SJSA1 (cell line): Measurements from ENCODE around the gene ZNF470. TPM values are rescaled to one million over a fixed set of nuclear protein-coding genes. Genes with fewer than 3 reads are reported as not detected.

Experiments used
- DNase-seq, 2 experiments: peaks; one replicate each; pipeline ENCODE4 v3.0.0-alpha.2; 2015 to 2020; ENCODE audit warnings: low spot score in 2 of 2, low read depth in 1 of 2
- H3K27ac ChIP-seq: fragments of 250-450 bp; sonication (Bioruptor Pico); 2 replicates; pipeline ENCODE4 v1.5.1; 2020; ENCODE audit warnings: mild to moderate bottlenecking, moderate library complexity
- H3K27me3 ChIP-seq: fragments of 250-450 bp; sonication (Bioruptor Pico); replicated peaks from 2 replicates; pipeline ENCODE4 v1.5.1; 2020; ENCODE audit warnings: mild to moderate bottlenecking, moderate library complexity
- H3K36me3 ChIP-seq: fragments of 250-450 bp; sonication (Bioruptor Pico); 2 replicates; pipeline ENCODE4 v1.5.1; 2020; ENCODE audit warnings: mild to moderate bottlenecking
- H3K4me1 ChIP-seq: fragments of 250-450 bp; sonication (Bioruptor Pico); replicated peaks from 2 replicates; pipeline ENCODE4 v1.6.1; 2021; ENCODE audit warnings: mild to moderate bottlenecking
- H3K4me3 ChIP-seq: fragments of 250-450 bp; sonication (Bioruptor Pico); 2 replicates; pipeline ENCODE4 v1.5.1; 2020; ENCODE audit warnings: mild to moderate bottlenecking
- H3K9me3 ChIP-seq: fragments of 250-450 bp; sonication (Bioruptor Pico); replicated peaks from 2 replicates; pipeline ENCODE4 v1.5.1; 2020; ENCODE audit warnings: mild to moderate bottlenecking
- total RNA-seq: library from RNA; depleted of rRNA; stranded (reverse); fragments of >200 nt; shearing (Covaris generic); gene quantifications from 2 replicates; pipeline ENCODE4 v1.2.3, GENCODE V29; 2014

The ZNF470 gene
- total RNA-seq, 1 experiment from 2014 or later: 2.3 TPM

DNA sequence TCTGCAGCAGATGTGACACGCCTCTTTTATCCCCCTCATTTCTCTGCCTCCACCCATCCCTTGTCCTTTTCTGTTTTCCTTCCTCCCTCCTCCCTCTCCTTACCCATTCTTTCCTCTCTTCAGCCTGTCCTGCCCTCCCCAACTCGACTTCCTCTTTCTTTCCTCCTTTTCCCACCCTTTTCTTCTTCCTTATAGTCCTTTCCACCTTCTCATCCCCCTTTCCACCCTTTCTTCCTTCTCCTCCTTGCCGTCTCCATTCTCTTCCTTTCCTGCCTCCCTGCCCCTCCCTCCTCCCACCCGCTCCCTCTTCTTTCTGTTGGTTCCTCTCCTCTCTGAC lies 27.1 kb downstream of the ZNF470 start:
- no peaks in the 10 kb centered on the region for H3K27me3 ChIP-seq

DNA sequence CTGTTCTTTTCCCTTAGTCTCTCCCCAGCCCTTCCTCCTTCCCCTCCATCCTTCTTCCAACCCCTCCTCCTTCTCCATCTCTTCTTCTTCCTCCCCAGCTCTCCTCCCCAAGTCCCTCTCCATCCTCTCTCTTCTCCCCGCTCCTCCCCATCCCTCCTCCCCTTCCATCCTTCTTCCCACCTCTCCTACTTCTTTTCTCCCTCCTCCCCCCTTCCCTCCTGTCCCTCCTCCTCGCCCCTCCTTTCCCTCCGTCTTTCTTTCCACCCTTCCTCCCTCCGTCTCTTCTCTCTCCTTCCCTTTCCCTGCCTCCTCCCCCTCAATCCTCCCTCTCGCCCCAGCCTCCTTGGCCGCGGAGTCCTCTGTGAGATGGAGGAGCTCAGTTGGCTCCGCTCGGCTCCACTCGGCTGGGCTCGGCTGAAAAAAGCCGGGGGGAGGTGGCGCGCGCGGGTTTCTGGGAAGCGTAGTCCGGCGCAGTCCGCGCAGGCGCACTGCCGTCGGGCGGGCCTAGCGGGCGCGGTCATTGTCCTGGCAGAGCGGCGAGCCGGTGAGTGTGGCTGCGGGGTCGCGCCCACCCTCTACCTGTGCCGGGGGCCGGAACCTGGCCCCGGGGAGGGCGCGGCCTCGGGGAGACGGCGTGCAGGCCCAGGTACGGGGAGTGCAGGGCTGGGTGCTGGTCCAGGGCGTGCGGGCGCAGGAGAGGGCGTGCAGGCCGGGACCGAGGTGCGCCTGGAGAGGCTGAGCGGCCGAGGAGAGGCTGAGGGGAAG lies 27.7 kb downstream of the ZNF470 start, which contains the start of gene ZNF71:
Gene ZNF71 (plus strand): TSS at position 520 of the 765 bp plus-strand sequence. CDS start 6,257 bp downstream, outside the sequence.
- H3K4me3 ChIP-seq: peak within 1 kb of the TSS; percentile 72
- H3K9me3 ChIP-seq: peaks cover 6% of the 10 kb centered on the region; the same call in 1 of the 2 replicates
- H3K36me3 ChIP-seq: peaks cover 18% of the 10 kb centered on the region
- DNase-seq: peak; percentile 82 to 89
- peaks cover 8% of the 10 kb centered on the region for H3K4me1 ChIP-seq
- H3K27me3 ChIP-seq: no peaks in the 10 kb centered on the region
- H3K27ac ChIP-seq: no peak within 1 kb of the TSS

More for the DNA sequence above, 27.1 kb downstream of the ZNF470 start:
- peaks cover 6% of the 10 kb centered on the region; the same call in 1 of the 2 replicates for H3K9me3 ChIP-seq
- H3K4me3 ChIP-seq: no peak overlapping the region
- peaks cover 8% of the 10 kb centered on the region for H3K4me1 ChIP-seq
- peaks cover 18% of the 10 kb centered on the region for H3K36me3 ChIP-seq
- H3K27ac ChIP-seq: no peak overlapping the region
- no peak for DNase-seq

DNA sequence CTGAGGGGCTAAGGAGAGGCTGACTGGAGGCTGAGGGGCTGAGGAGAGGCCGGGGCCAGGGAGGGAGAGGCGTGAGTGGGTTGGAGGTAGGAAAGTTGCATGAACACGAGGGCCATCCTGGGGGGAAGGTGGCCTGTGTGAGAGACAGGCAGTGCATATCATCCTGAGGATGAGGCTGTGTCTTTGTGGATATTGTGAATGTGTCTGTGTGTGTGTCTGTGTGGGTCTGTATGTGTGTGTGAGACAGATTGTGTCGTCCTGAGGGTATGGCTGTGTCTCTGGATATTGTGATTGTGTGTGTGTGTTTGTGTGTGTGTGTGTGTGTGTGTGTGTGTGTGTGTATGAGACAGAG lies 28.3 kb downstream of the ZNF470 start:
- Histone ChIP-seq H3K27me3 (no peaks in the 10 kb centered on the region), H3K27ac (no peak overlapping the region), H3K4me3 (peak overlapping the region; percentile 72), H3K9me3 (peaks cover 6% of the 10 kb centered on the region; the same call in 1 of the 2 replicates), H3K36me3 (peaks cover 19% of the 10 kb centered on the region), H3K4me1 (peaks cover 8% of the 10 kb centered on the region)
- no peak for DNase-seq

DNA sequence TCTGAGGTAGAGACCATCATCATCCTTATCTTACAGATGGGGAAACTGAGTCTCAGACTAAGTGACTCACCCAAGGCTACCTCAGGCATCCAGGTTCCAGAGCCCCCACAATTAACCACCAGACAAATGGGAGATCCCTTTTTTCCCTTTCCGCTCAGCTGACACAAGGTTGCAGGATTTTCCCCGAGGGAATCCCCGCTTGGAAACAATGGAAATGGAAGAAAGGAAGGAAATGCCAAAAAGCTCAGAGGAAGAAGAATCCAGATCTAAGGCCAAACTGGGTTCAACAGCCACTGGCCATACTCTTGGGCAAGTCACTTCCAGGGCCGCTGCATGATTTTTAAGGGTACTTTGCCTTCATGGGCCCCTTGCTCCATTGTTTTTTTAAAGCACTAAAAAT lies 29.4 kb downstream of the ZNF470 start:
- no peak for DNase-seq
- Histone ChIP-seq H3K27me3 (no peaks in the 10 kb centered on the region), H3K36me3 (peaks cover 31% of the 10 kb centered on the region)

DNA sequence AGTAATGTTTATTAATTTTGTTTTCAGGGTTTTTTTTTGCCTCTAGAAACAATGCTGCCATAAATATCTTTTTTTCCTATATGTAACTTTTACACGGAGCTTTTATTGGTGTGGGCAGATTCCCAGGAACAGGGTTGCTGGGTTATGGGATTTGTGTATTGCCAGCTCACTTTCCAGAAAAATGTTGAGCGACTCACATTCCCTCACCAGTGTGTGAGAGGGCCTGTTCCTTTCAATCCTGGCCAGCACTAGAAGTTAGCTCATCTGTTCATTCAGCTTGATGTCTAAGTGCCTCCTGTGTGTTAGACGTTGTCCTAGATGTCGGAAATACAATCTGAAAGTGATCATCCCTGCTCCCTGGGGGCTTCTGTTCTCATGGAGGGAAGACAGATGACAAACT lies 30.4 kb downstream of the ZNF470 start:
- H3K9me3 ChIP-seq: peaks cover 11% of the 10 kb centered on the region
- no peak for DNase-seq
- H3K27me3 ChIP-seq: no peaks in the 10 kb centered on the region
- H3K27ac ChIP-seq: no peak overlapping the region
- peaks cover 39% of the 10 kb centered on the region for H3K36me3 ChIP-seq
- no peak overlapping the region for H3K4me3 ChIP-seq
- H3K4me1 ChIP-seq: peaks cover 8% of the 10 kb centered on the region

More for the DNA sequence above, 29.4 kb downstream of the ZNF470 start:
- peaks cover 8% of the 10 kb centered on the region for H3K4me1 ChIP-seq
- H3K4me3 ChIP-seq: no peak overlapping the region
- H3K27ac ChIP-seq: no peak overlapping the region
- peaks cover 9% of the 10 kb centered on the region for H3K9me3 ChIP-seq

DNA sequence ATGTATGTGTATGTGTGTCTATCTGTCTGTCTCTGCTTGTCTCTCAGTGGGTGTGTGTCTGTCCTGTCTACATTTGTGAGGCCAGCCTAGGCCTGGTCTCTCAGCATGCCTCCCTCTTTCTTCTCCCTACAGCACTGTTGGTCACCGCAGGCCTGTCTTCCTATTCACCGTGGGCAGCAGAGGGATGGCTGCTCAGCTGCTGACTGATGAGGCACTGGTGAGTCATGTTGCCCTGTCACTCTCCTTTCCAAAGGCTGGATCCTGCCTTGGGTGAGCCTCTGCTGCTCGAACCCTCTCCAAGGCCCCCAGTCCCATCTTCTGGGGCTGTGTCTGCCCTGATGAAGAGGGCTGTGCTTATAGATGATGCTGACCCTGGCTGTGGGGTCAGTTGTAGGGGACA lies 34.1 kb downstream of the ZNF470 start:
- Histone ChIP-seq H3K4me1 (no peaks in the 10 kb centered on the region), H3K27me3 (no peaks in the 10 kb centered on the region), H3K36me3 (peaks cover 47% of the 10 kb centered on the region), H3K27ac (no peak overlapping the region), H3K9me3 (peaks cover 23% of the 10 kb centered on the region), H3K4me3 (no peak overlapping the region)
- DNase-seq: no peak

DNA sequence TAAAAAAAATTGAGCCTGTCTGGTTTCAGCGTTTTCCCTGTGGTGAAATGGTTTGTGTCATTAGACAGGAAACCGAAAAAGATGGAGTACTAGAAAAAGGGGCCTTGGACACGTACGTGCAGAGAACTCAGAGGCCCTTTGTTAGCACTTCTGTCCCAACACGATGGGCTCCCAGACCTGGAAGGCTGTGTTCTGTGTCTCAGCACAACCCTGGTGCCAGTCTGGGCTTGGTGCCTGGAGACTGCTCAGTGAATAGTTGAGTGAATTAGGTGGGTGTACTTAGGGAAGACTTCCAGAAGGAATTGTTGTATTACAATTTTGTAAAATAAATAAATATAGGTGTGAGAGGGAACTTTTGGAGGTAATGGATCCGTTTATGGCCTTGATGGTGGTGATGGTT lies 36.6 kb downstream of the ZNF470 start:
- Histone ChIP-seq H3K27me3 (no peaks in the 10 kb centered on the region), H3K9me3 (peaks cover 28% of the 10 kb centered on the region), H3K27ac (no peak overlapping the region), H3K4me3 (no peak overlapping the region), H3K4me1 (no peaks in the 10 kb centered on the region), H3K36me3 (peaks cover 31% of the 10 kb centered on the region)
- DNase-seq: no peak

DNA sequence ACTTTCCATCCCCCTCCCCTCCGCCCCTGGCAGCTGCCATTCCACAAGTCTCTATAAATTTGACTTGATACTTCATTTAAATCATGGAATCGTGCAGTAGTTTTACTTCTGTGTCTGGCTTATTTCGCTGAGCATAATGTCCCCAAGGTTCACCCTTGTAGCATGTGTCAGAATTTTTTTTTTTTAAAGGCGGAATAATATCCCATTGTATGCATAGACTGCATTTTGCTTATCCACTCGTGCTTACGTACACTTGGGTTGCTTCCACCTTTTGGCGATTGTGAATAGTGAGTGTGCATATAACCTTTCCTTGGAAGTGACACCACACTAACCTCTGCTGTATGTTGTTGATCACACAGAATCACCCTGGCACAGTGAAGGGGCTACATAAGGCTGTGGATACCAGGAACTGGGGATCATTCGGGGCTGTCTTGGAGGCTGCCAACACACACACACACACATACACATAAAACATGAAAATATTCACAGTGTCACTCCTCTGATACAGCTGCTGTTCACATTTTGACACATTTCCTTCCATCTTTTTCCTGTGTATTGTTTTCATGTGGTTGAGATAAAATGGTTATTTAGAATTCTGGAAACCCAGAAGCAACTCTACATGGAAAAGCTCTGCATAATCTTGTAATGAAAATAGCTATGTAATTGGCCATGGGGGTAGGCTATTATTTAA lies 41.2 kb downstream of the ZNF470 start:
- Histone ChIP-seq H3K27ac (no peak overlapping the region), H3K27me3 (no peaks in the 10 kb centered on the region), H3K4me3 (no peak overlapping the region), H3K4me1 (no peaks in the 10 kb centered on the region), H3K9me3 (peaks cover 29% of the 10 kb centered on the region), H3K36me3 (peaks cover 4% of the 10 kb centered on the region; the same call in 1 of the 2 replicates)
- DNase-seq: no peak

DNA sequence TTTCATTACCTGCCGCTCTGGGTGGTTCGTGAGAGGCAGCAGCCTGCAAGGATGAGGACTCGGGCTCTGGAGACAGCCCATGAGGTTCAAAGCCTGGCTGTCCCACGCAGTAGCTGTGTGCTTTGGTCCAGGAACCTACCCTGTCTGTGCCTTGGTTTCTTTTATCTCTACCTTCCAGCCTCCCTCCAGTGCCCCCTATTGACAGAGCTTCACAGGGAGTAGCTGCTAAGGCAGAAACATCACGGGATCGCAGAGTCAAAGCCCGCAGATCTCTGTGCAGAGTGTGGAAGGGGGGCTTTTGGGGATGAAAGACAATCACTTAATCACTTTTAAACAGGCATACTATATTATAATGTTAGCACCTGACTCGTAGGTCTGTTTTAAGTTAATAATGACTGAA lies 44.0 kb downstream of the ZNF470 start:
- no peaks in the 10 kb centered on the region for H3K4me1 ChIP-seq
- DNase-seq: no peak
- H3K4me3 ChIP-seq: no peak overlapping the region
- peaks cover 33% of the 10 kb centered on the region for H3K9me3 ChIP-seq
- no peak overlapping the region for H3K27ac ChIP-seq
- H3K36me3 ChIP-seq: no peaks in the 10 kb centered on the region
- H3K27me3 ChIP-seq: no peaks in the 10 kb centered on the region

DNA sequence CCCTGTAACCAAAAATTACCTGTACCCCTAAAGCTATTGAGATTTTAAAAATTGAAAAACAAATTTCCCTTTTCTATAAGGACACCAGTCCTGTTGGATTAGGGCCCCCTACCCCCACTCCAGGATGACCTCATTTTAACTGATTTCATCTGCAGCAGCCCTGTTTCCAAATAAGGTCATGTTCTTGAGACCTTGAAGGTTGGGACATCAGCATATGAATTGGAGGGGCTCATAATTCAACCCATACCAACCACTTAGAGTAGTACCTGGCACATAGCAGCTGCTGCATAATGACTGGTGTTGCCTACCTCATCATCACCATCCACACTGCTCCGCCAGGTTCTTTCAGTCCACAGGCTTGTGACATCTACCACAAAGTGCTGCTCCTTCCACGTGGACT lies 45.5 kb downstream of the ZNF470 start:
- Histone ChIP-seq H3K36me3 (peaks cover 3% of the 10 kb centered on the region; the same call in 1 of the 2 replicates), H3K27me3 (no peaks in the 10 kb centered on the region), H3K9me3 (peaks cover 30% of the 10 kb centered on the region), H3K27ac (no peak overlapping the region), H3K4me1 (no peaks in the 10 kb centered on the region), H3K4me3 (no peak overlapping the region)
- DNase-seq: no peak

DNA sequence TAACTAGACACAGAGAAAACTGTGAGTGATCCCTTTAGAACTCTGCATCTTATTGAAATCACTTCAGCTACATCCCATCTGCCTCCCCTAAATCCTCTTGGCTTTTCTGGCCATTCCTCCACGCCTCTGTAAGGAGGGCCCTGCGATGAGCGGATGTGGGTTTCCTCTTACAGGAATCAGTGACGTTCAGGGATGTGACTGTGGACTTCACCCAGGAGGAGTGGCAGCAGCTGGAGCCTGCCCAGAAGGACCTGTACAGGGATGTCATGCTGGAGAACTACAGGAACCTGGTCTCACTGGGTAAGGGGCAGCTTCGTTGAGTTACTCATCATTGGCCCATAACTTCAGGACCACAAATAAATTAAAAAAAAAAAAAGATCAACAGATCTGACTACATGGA lies 46.4 kb downstream of the ZNF470 start:
- Histone ChIP-seq H3K27me3 (no peaks in the 10 kb centered on the region), H3K9me3 (peaks cover 30% of the 10 kb centered on the region), H3K4me1 (no peaks in the 10 kb centered on the region), H3K27ac (no peak overlapping the region), H3K36me3 (peaks cover 6% of the 10 kb centered on the region; the same call in 1 of the 2 replicates), H3K4me3 (no peak overlapping the region)
- DNase-seq: no peak

DNA sequence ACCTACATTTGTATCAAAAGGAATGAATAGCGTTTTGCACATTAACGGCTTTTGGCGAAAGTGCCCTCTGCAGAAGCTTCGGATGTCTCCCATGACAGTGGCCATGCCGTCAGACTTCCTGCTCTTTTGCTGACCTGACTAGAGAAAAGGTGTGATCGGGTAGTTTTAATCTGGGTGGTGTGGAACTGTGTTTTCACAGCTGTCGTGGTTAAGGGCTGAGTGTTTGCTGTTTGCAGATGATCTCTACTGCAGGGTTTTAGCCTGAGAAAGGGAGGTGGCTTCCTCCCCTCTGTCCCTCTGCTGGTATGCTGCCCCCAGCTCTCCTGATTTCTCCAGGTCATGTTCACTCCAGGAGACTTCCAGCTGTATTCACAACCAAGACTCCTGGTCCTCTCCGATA lies 50.3 kb downstream of the ZNF470 start:
- DNase-seq: no peak
- H3K27me3 ChIP-seq: no peaks in the 10 kb centered on the region
- H3K4me1 ChIP-seq: no peaks in the 10 kb centered on the region
- H3K36me3 ChIP-seq: peaks cover 18% of the 10 kb centered on the region
- H3K27ac ChIP-seq: no peak overlapping the region
- no peak overlapping the region for H3K4me3 ChIP-seq
- H3K9me3 ChIP-seq: peaks cover 33% of the 10 kb centered on the region

DNA sequence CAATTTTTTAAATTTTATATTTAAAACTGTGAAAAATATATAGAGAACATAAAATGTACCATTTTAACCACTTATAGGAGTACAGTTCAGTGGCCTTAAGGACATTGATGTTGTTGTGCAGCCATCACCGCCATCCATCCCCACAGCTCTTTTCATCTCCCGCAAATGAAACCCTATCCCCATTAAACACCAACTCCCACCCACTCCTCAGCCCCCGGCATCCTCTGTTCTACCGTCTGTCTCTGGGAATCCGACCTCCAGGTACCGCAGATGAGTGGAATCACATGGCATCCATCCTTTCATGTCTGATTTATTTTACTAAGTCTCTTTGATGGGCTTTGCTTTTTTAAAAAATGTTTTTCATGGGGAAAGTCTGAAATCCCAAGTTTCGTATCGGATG lies 51.9 kb downstream of the ZNF470 start:
- Histone ChIP-seq H3K4me3 (no peak overlapping the region), H3K27me3 (no peaks in the 10 kb centered on the region), H3K27ac (no peak overlapping the region), H3K36me3 (peaks cover 29% of the 10 kb centered on the region), H3K4me1 (no peaks in the 10 kb centered on the region), H3K9me3 (peaks cover 31% of the 10 kb centered on the region)
- no peak for DNase-seq

DNA sequence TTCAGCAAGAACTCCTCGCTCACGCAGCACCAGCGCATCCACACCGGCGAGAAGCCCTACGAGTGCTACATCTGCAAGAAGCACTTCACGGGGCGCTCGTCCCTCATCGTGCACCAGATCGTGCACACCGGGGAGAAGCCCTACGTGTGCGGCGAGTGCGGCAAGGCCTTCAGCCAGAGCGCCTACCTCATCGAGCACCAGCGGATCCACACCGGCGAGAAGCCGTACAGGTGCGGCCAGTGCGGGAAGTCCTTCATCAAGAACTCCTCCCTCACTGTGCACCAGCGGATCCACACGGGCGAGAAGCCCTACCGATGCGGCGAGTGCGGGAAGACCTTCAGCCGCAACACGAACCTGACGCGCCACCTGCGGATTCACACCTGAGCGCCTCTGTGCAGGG lies 55.1 kb downstream of the ZNF470 start:
- Histone ChIP-seq H3K9me3 (peaks cover 20% of the 10 kb centered on the region), H3K27ac (no peak overlapping the region), H3K27me3 (no peaks in the 10 kb centered on the region), H3K4me1 (no peaks in the 10 kb centered on the region), H3K4me3 (no peak overlapping the region), H3K36me3 (peaks cover 36% of the 10 kb centered on the region)
- no peak for DNase-seq
